ENCODE measurements around the gene ZBTB18.

ZBTB18 gene

GRCh38 chr1:244092293-244092963 is 41.3 kb downstream of the ZBTB18 start:
- no peak for DNase-seq

GRCh38 chr1:244092964-244093638 is 42.0 kb downstream of the ZBTB18 start:
- no peak for DNase-seq

GRCh38 chr1:244094880-244095528 is 43.9 kb downstream of the ZBTB18 start:
- no peak for DNase-seq

- no peak for DNase-seq
Measured at GRCh38 chr1:244095529-244095911, 44.4 kb downstream of the ZBTB18 start.

GRCh38 chr1:244096066-244096610 is 45.1 kb downstream of the ZBTB18 start:
- no peak for DNase-seq

GRCh38 chr1:244096691-244097090 is 45.6 kb downstream of the ZBTB18 start:
- no peak for DNase-seq

- DNase-seq, result no peak
Measured at GRCh38 chr1:244097523-244098405, 46.7 kb downstream of the ZBTB18 start.

- DNase-seq, result no peak
Measured at GRCh38 chr1:244099258-244099930, 48.3 kb downstream of the ZBTB18 start.

- no peak for DNase-seq
Measured at GRCh38 chr1:244100276-244100675, 49.2 kb downstream of the ZBTB18 start.

- no peak for DNase-seq
Measured at GRCh38 chr1:244100704-244101453, 49.8 kb downstream of the ZBTB18 start.

- DNase-seq, result no peak
Measured at GRCh38 chr1:244102046-244102445, 51.0 kb downstream of the ZBTB18 start.

GRCh38 chr1:244102468-244102867 is 51.4 kb downstream of the ZBTB18 start:
- no peak for DNase-seq

- DNase-seq, result no peak
Measured at GRCh38 chr1:244104309-244105060, 53.4 kb downstream of the ZBTB18 start.

- DNase-seq, result no peak
Measured at GRCh38 chr1:244106176-244106575, 55.1 kb downstream of the ZBTB18 start.
